Activated naive CD4-positive, alpha-beta T cell treated with anti-CD3 and anti-CD28 coated beads, Interleukin-2, amount 10 ng/mL, durations not matched to agents 7 days and 5 days (primary cell): Measurements from ENCODE around the gene PCDH9.

Experiments used
- CTCF ChIA-PET: fragments of 350-600 bp; sonication (Branson Sonifier 250); formaldehyde crosslinking; loops from one replicate; lab custom pipeline; 2021; ENCODE audit warnings: antibody characterized with exemption; lab: Charles Lee
- DNase-seq: peaks from one replicate; pipeline ENCODE4 v3.0.0-alpha.2; 2020
- H3K27ac Mint-ChIP-seq: one replicate; pipeline ENCODE4 v1.8.0; 2021; ENCODE audit warnings: mild to moderate bottlenecking, moderate library complexity, mixed read lengths
- H3K27me3 Mint-ChIP-seq: one replicate; pipeline ENCODE4 v1.8.0; 2021; ENCODE audit warnings: mild to moderate bottlenecking, mixed read lengths
- H3K36me3 Mint-ChIP-seq: one replicate; pipeline ENCODE4 v1.8.0; 2021; ENCODE audit warnings: mixed read lengths
- H3K4me1 Mint-ChIP-seq: one replicate; pipeline ENCODE4 v1.8.0; 2021; ENCODE audit warnings: mixed read lengths
- H3K4me3 Mint-ChIP-seq: one replicate; pipeline ENCODE4 v1.8.0; 2021; ENCODE audit warnings: mild to moderate bottlenecking, moderate library complexity, mixed read lengths
- H3K9me3 Mint-ChIP-seq: one replicate; pipeline ENCODE4 v1.8.0; 2021; ENCODE audit warnings: mixed read lengths

PCDH9 gene

GRCh38 chr13:67137044-67137735 lies 92.9 kb downstream of the PCDH9 start:
- Mint-ChIP-seq H3K9me3 (no peaks in the 10 kb centered on the region), H3K27ac (no peak overlapping the region), H3K36me3 (no peaks in the 10 kb centered on the region), H3K4me1 (peaks cover 4% of the 10 kb centered on the region), H3K27me3 (no peaks in the 10 kb centered on the region), H3K4me3 (no peak overlapping the region)
- CTCF ChIA-PET, result no interaction called here
- DNase-seq, result no peak

GRCh38 chr13:67136157-67136556 lies 94.0 kb downstream of the PCDH9 start:
- H3K36me3 Mint-ChIP-seq, result no peaks in the 10 kb centered on the region
- no peaks in the 10 kb centered on the region for H3K9me3 Mint-ChIP-seq
- no peaks in the 10 kb centered on the region for H3K27me3 Mint-ChIP-seq
- CTCF ChIA-PET, result no interaction called here
- no peak overlapping the region for H3K27ac Mint-ChIP-seq
- no peak overlapping the region for H3K4me3 Mint-ChIP-seq
- no peak for DNase-seq
- H3K4me1 Mint-ChIP-seq, result peaks cover 4% of the 10 kb centered on the region

- no peaks in the 10 kb centered on the region for H3K36me3 Mint-ChIP-seq
- peaks cover 4% of the 10 kb centered on the region for H3K4me1 Mint-ChIP-seq
- no peak for DNase-seq
- CTCF ChIA-PET, result no interaction called here
- no peaks in the 10 kb centered on the region for H3K27me3 Mint-ChIP-seq
- no peak overlapping the region for H3K27ac Mint-ChIP-seq
- H3K4me3 Mint-ChIP-seq, result no peak overlapping the region
- H3K9me3 Mint-ChIP-seq, result no peaks in the 10 kb centered on the region
Observed at GRCh38 chr13:67135356-67135755, 94.8 kb downstream of the PCDH9 start.

- Mint-ChIP-seq H3K4me1 (peaks cover 4% of the 10 kb centered on the region), H3K9me3 (no peaks in the 10 kb centered on the region), H3K36me3 (no peaks in the 10 kb centered on the region), H3K4me3 (no peak overlapping the region), H3K27ac (no peak overlapping the region), H3K27me3 (no peaks in the 10 kb centered on the region)
- CTCF ChIA-PET, result no interaction called here
- no peak for DNase-seq
Observed at GRCh38 chr13:67134417-67135129, 95.6 kb downstream of the PCDH9 start.

GRCh38 chr13:67133476-67133875 lies 96.7 kb downstream of the PCDH9 start:
- CTCF ChIA-PET, result no interaction called here
- Mint-ChIP-seq H3K4me3 (no peak overlapping the region), H3K27ac (no peak overlapping the region), H3K4me1 (peaks cover 4% of the 10 kb centered on the region), H3K9me3 (no peaks in the 10 kb centered on the region), H3K27me3 (no peaks in the 10 kb centered on the region), H3K36me3 (no peaks in the 10 kb centered on the region)
- no peak for DNase-seq

GRCh38 chr13:67131393-67131792 lies 98.7 kb downstream of the PCDH9 start:
- Mint-ChIP-seq H3K4me3 (no peak overlapping the region), H3K9me3 (no peaks in the 10 kb centered on the region), H3K27ac (no peak overlapping the region), H3K4me1 (peaks cover 4% of the 10 kb centered on the region), H3K27me3 (no peaks in the 10 kb centered on the region), H3K36me3 (no peaks in the 10 kb centered on the region)
- CTCF ChIA-PET, result no interaction called here
- DNase-seq, result no peak

GRCh38 chr13:67130444-67130843 lies 99.7 kb downstream of the PCDH9 start:
- Mint-ChIP-seq H3K4me1 (peaks cover 4% of the 10 kb centered on the region), H3K27me3 (no peaks in the 10 kb centered on the region), H3K9me3 (no peaks in the 10 kb centered on the region), H3K4me3 (no peak overlapping the region), H3K36me3 (no peaks in the 10 kb centered on the region), H3K27ac (no peak overlapping the region)
- CTCF ChIA-PET, result no interaction called here
- no peak for DNase-seq

- CTCF ChIA-PET, result no interaction called here
- DNase-seq, result no peak
- Mint-ChIP-seq H3K27me3 (no peaks in the 10 kb centered on the region), H3K4me3 (no peak overlapping the region), H3K36me3 (no peaks in the 10 kb centered on the region), H3K9me3 (no peaks in the 10 kb centered on the region), H3K27ac (no peak overlapping the region), H3K4me1 (no peaks in the 10 kb centered on the region)
Observed at GRCh38 chr13:67128136-67128535, 102.0 kb downstream of the PCDH9 start.

GRCh38 chr13:67125681-67126080 lies 104.5 kb downstream of the PCDH9 start:
- Mint-ChIP-seq H3K4me1 (no peaks in the 10 kb centered on the region), H3K27me3 (no peaks in the 10 kb centered on the region), H3K9me3 (no peaks in the 10 kb centered on the region), H3K4me3 (no peak overlapping the region), H3K27ac (no peak overlapping the region), H3K36me3 (no peaks in the 10 kb centered on the region)
- CTCF ChIA-PET, result no interaction called here
- no peak for DNase-seq

- H3K36me3 Mint-ChIP-seq, result no peaks in the 10 kb centered on the region
- DNase-seq, result no peak
- CTCF ChIA-PET, result no interaction called here
- H3K4me3 Mint-ChIP-seq, result no peak overlapping the region
- H3K9me3 Mint-ChIP-seq, result no peaks in the 10 kb centered on the region
- H3K27ac Mint-ChIP-seq, result no peak overlapping the region
- H3K4me1 Mint-ChIP-seq, result no peaks in the 10 kb centered on the region
- H3K27me3 Mint-ChIP-seq, result no peaks in the 10 kb centered on the region
Observed at GRCh38 chr13:67123165-67123564, 107.0 kb downstream of the PCDH9 start.

GRCh38 chr13:67122251-67122650 lies 107.9 kb downstream of the PCDH9 start:
- no peaks in the 10 kb centered on the region for H3K36me3 Mint-ChIP-seq
- no peaks in the 10 kb centered on the region for H3K9me3 Mint-ChIP-seq
- CTCF ChIA-PET, result no interaction called here
- H3K4me1 Mint-ChIP-seq, result no peaks in the 10 kb centered on the region
- H3K4me3 Mint-ChIP-seq, result no peak overlapping the region
- DNase-seq, result no peak
- H3K27me3 Mint-ChIP-seq, result no peaks in the 10 kb centered on the region
- H3K27ac Mint-ChIP-seq, result no peak overlapping the region

- CTCF ChIA-PET, result interaction anchor here (1.0 kb wide), 1 partner anchor 692 kb away, joined by 3 read pairs; no protein-coding TSS in a partner anchor
- Mint-ChIP-seq H3K4me3 (no peak overlapping the region), H3K9me3 (no peaks in the 10 kb centered on the region), H3K4me1 (no peaks in the 10 kb centered on the region), H3K27ac (no peak overlapping the region), H3K27me3 (no peaks in the 10 kb centered on the region), H3K36me3 (no peaks in the 10 kb centered on the region)
- DNase-seq, result no peak
Observed at GRCh38 chr13:67120872-67121531, 109.1 kb downstream of the PCDH9 start.

- no peaks in the 10 kb centered on the region for H3K9me3 Mint-ChIP-seq
- CTCF ChIA-PET, result no interaction called here
Observed at GRCh38 chr13:67119481-67119894, 110.6 kb downstream of the PCDH9 start.

GRCh38 chr13:67118277-67118676 lies 111.9 kb downstream of the PCDH9 start:
- Mint-ChIP-seq H3K27ac (no peak overlapping the region), H3K9me3 (no peaks in the 10 kb centered on the region), H3K27me3 (no peaks in the 10 kb centered on the region), H3K4me3 (no peak overlapping the region), H3K36me3 (no peaks in the 10 kb centered on the region), H3K4me1 (no peaks in the 10 kb centered on the region)
- CTCF ChIA-PET, result no interaction called here
- no peak for DNase-seq

More at GRCh38 chr13:67119481-67119894, 110.6 kb downstream of the PCDH9 start:
- no peaks in the 10 kb centered on the region for H3K27me3 Mint-ChIP-seq
- no peaks in the 10 kb centered on the region for H3K4me1 Mint-ChIP-seq
- no peak overlapping the region for H3K27ac Mint-ChIP-seq
- H3K4me3 Mint-ChIP-seq, result no peak overlapping the region
- H3K36me3 Mint-ChIP-seq, result no peaks in the 10 kb centered on the region
- DNase-seq, result no peak
